ENCODE data around the gene ANXA3.

DNA sequence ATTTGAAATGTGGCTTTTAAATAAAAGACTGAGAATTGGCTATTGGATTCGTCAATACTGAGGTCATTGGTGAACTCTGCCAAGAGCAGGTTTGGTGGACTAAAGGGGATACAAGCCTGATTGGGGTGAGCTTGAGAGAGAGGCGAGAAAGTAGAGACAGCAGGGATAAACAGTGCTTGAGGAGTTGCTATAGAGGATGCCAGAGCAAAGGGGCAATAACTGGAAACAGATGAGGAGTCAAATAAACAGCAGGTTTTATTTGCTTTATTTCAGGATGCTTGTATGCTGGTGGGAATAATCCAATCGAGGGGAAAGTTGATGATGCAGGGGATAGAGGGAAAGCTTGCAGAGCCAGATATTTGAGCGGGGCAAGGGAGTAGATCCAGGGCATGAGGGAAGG is 24.0 kb upstream of the ANXA3 start:
- TF ChIP-seq EZH2phosphoT487 (IDR thresholded peaks at IDR 0.05; ENCODE audit: low read depth, severe bottlenecking, unreplicated experiment) (no peak), EZH2 (IDR thresholded peaks at IDR 0.05; ENCODE audit: borderline replicate concordance) (no peak)
- TF ChIP-seq, protein P1, sequence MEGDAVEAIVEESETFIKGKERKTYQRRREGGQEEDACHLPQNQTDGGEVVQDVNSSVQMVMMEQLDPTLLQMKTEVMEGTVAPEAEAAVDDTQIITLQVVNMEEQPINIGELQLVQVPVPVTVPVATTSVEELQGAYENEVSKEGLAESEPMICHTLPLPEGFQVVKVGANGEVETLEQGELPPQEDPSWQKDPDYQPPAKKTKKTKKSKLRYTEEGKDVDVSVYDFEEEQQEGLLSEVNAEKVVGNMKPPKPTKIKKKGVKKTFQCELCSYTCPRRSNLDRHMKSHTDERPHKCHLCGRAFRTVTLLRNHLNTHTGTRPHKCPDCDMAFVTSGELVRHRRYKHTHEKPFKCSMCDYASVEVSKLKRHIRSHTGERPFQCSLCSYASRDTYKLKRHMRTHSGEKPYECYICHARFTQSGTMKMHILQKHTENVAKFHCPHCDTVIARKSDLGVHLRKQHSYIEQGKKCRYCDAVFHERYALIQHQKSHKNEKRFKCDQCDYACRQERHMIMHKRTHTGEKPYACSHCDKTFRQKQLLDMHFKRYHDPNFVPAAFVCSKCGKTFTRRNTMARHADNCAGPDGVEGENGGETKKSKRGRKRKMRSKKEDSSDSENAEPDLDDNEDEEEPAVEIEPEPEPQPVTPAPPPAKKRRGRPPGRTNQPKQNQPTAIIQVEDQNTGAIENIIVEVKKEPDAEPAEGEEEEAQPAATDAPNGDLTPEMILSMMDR (IDR thresholded peaks at IDR 0.05; ENCODE audit: poor library complexity) = no peak

Measured in hepatocyte (in vitro differentiated cells).